Tibial artery (tissue), 4 donors: ENCODE measurements around the gene SLC35E2B.
"Not testable (repeated sequence)": the region's sequence is repeated elsewhere in the genome, so short reads cannot be mapped to it uniquely, and the experiment has no call there.

Experiments used
- DNase-seq, 2 donors: peaks; one replicate each; pipeline ENCODE4 v3.0.0-alpha.2; 2019
- H3K27ac ChIP-seq, 2 donors: fragments of 200-600 bp; sonication (generic) in 1 of 2; 1 replicate in 1 of 2; 2 replicates in 1 of 2; pipeline ENCODE4 v1.5.1; 2018 to 2019; ENCODE audit warnings: mild to moderate bottlenecking in 1 of 2
- H3K27me3 ChIP-seq, 2 donors: fragments of 200-600 bp; sonication (generic) in 1 of 2; one replicate each; pipeline versions ENCODE4 v1.5.1 to v1.6.0; 2016 to 2019
- H3K36me3 ChIP-seq, 3 donors: fragments of 200-600 bp; sonication (generic) in 2 of 3; one replicate each; pipeline ENCODE4 v1.5.1; 2016 to 2019; ENCODE audit warnings: mild to moderate bottlenecking in 2 of 3
- H3K4me1 ChIP-seq, 4 donors: fragments of 200-600 bp; sonication (generic) in 2 of 4; 1 replicate in 3 of 4; 2 replicates in 1 of 4; pipeline ENCODE4 v1.5.1; 2016 to 2019
- H3K4me3 ChIP-seq, 2 donors: fragments of 200-600 bp; sonication (generic) in 1 of 2; 1 replicate in 1 of 2; 2 replicates in 1 of 2; pipeline ENCODE4 v1.5.1; 2018 to 2019; ENCODE audit warnings: mild to moderate bottlenecking in 2 of 2
- H3K9me3 ChIP-seq, 3 donors: fragments of 200-600 bp; sonication (generic) in 1 of 3; one replicate each; pipeline ENCODE4 v1.5.1; 2016 to 2019
- intact Hi-C: fragments of 100-400 bp; cut with DNase I; formaldehyde crosslinking; loops from one replicate; pipeline ENCODE4 v1.15.0; 2023; ENCODE audit warnings: low total_unique reads
- TF ChIP-seq, protein P1 (sequence below), 2 experiments: fragments of 200-600 bp in 1 of 2; fragments of 450-650 bp in 1 of 2; IDR thresholded peaks; one replicate each; pipeline ENCODE4 v1.5.1; 2017 to 2019; ENCODE audit warnings: antibody characterized with exemption in 2 of 2, mild to moderate bottlenecking in 1 of 2, moderate library complexity in 1 of 2

The SLC35E2B gene

DNA sequence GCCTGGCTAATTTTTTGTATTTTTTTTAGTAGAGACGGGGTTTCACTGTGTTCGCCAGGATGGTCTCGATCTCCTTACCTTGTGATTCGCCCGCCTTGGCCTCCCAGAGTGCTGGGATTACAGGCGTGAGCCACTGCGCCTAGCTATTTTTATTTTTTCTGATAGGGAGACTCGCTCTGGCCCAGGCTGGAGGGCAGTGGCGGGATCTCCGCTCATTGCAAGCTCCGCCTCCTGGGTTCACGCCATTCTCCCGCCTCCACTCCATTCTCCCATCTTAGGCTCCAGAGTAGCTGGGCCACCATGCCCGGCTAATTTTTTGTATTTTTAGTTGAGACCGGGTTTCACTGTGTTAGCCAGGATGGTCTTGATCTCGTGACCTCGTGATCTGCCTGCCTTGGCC is 33.5 kb upstream of the SLC35E2B start:
- intact Hi-C loops, H3K4me1 ChIP-seq, H3K27ac ChIP-seq, H3K27me3 ChIP-seq, H3K9me3 ChIP-seq, DNase-seq, H3K4me3 ChIP-seq: not testable (repeated sequence)
- peaks cover 4 to 13% (median 11%) of the 10 kb centered on the region in 3 donors for H3K36me3 ChIP-seq

DNA sequence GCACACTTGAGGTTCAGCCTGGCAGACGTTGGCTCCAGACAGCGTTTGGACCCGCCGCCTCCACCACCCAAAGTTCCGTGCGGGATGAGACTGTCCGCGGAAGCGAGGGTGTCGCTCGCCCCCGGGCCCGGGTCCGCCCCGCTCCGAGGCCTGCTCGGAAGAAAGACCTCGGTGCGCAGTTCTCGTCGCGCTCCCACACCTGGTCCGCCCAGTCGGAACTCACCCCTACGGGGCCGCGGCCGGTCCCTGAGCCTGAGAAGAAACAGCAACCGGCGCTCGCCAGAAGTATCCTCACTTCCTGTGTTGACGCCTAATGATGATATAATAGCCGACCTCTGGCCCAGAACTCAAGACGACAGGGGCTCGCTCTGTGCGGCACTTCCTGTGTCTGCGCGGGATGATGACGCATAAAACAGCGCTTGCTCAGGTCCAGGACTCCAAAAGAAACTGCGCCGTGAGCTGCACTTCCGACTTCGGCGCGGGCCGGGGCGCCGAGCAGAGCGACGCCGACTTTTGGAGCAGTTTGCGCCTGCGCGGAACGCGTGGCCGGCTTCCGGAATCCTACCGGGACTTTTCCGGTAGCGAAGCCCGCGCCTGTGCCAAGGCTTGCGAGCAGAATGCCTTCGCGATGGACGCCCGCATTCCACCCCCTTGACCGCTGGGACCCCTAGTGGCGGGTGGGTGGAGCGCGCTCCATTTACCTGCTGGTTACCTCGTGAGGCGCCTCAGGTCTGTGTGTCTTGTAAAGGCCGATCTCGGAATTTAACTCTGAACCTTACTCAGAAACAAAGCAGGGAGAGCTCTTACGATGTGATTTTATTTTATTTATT is 31.7 kb upstream of the SLC35E2B start, which contains the start of gene CDK11A:
TSS of gene CDK11A (minus strand) at position 323 of the 830 bp plus-strand sequence. CDS start 1,539 bp downstream, outside the sequence.
- intact Hi-C loops, result loop anchor here (5.0 kb wide), 1 partner anchor 67 kb away; the partner anchor contains the start of gene CDK11B
- peak within 1 kb of the TSS; percentile 67 to 70 for H3K4me3 ChIP-seq
- not testable (repeated sequence) for H3K27me3 ChIP-seq, H3K9me3 ChIP-seq, H3K4me1 ChIP-seq
- DNase-seq, result peak; percentile 98 to 99
- H3K27ac ChIP-seq, result peak within 1 kb of the TSS; percentile 81 to 89
- H3K36me3 ChIP-seq, result peaks cover 7 to 22% (median 12%) of the 10 kb centered on the region in 3 donors
- TF ChIP-seq, protein P1, sequence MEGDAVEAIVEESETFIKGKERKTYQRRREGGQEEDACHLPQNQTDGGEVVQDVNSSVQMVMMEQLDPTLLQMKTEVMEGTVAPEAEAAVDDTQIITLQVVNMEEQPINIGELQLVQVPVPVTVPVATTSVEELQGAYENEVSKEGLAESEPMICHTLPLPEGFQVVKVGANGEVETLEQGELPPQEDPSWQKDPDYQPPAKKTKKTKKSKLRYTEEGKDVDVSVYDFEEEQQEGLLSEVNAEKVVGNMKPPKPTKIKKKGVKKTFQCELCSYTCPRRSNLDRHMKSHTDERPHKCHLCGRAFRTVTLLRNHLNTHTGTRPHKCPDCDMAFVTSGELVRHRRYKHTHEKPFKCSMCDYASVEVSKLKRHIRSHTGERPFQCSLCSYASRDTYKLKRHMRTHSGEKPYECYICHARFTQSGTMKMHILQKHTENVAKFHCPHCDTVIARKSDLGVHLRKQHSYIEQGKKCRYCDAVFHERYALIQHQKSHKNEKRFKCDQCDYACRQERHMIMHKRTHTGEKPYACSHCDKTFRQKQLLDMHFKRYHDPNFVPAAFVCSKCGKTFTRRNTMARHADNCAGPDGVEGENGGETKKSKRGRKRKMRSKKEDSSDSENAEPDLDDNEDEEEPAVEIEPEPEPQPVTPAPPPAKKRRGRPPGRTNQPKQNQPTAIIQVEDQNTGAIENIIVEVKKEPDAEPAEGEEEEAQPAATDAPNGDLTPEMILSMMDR (IDR thresholded peaks at IDR 0.05), result peak in 1 of 2 experiments; percentile 16

DNA sequence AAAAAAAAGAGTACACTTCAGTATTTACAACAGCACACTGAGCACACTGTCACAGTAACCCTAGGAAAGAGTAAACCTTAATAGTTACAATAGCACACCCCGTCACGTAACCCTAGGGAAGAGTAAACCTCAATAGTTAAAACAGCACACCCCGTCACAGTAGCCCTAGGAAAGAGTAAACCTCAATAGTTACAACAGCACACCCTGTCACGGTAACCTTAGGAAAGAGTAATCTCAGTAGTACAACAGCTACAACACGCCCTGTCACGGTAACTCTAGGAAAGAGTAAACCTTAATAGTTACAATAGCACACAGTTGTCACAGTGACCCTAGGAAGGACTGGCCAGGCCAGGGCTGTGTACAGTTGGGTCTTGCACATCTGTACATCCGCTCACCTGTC is 28.6 kb upstream of the SLC35E2B start:
- no peak overlapping the region for H3K4me3 ChIP-seq
- H3K36me3 ChIP-seq, result peaks cover 7 to 34% (median 18%) of the 10 kb centered on the region in 3 donors
- no peak for DNase-seq
- no peaks in the 10 kb centered on the region for H3K27me3 ChIP-seq
- intact Hi-C loops, result loop anchor here (5.0 kb wide), 1 partner anchor 64 kb away; the partner anchor contains the start of gene CDK11B
- TF ChIP-seq, protein P1 (IDR thresholded peaks at IDR 0.05), result no peak
- peaks cover 0 to 3% (median 0%) of the 10 kb centered on the region in 4 donors for H3K4me1 ChIP-seq
- no peak overlapping the region for H3K27ac ChIP-seq
- H3K9me3 ChIP-seq, result no peaks in the 10 kb centered on the region

DNA sequence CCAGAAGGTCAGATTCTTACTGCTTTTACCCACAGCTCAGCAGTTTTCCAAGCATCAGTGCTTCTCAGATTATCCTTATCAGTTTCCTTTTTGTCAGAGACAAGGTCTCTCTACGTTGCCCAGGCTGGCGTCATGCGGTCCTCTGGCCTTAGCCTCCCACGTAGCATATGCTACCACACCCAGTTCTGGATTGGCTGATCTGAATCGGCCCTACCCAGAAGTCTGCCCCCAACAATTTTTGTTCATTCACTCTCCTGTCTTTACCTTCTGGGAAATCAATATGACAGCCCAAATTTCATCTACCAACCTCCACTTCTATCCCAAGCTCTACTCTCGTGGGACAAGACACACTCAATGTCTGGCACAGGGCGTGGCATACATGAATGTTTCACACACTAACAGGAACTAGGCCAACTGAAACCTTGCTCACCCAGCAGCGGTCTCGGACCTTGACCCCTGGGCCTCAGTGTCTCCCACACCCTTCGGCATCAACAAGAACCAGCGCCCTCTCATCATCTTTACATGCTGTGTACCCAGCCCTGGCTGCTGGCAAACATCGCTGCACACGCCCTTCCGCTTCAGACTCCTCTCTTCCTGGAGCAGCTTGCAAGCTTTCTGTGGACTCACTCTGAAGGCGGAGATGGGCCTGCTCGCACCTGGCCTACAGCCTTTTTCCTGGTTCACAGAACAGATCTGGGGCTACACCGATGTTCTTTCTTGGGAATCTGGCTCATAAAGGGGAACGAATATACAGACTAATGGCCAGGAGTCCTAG is 22.7 kb upstream of the SLC35E2B start:
- H3K36me3 ChIP-seq, result peaks cover 9 to 26% (median 9%) of the 10 kb centered on the region in 3 donors
- H3K9me3 ChIP-seq, H3K4me3 ChIP-seq, H3K27me3 ChIP-seq, intact Hi-C loops, H3K27ac ChIP-seq, DNase-seq, H3K4me1 ChIP-seq: not testable (repeated sequence)

DNA sequence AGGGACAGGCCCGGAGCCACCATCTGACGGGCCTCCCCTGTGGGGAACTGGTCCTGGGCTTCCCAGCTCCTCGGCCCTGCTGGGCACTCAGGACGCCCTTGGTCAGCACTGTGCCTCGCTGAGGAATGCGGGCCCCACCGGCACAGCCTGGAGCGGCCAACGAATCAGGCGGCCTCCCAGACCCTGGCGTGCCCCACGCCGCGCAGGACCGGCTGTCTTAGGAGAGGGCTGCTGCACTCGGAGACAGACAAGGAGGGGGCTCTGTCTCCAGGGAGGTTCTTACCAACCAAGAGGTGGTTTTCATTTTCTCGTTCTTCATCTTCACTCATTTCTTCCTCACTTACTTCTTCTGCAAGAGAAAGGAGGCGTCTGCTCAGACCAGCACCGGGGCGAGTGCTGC is 15.3 kb upstream of the SLC35E2B start:
- H3K4me1 ChIP-seq, H3K27me3 ChIP-seq, H3K9me3 ChIP-seq, H3K27ac ChIP-seq, intact Hi-C loops, H3K4me3 ChIP-seq: not testable (repeated sequence)
- DNase-seq, result peak in 1 of 2 donors; percentile 34
- H3K36me3 ChIP-seq, result peaks cover 4 to 40% (median 22%) of the 10 kb centered on the region in 3 donors

DNA sequence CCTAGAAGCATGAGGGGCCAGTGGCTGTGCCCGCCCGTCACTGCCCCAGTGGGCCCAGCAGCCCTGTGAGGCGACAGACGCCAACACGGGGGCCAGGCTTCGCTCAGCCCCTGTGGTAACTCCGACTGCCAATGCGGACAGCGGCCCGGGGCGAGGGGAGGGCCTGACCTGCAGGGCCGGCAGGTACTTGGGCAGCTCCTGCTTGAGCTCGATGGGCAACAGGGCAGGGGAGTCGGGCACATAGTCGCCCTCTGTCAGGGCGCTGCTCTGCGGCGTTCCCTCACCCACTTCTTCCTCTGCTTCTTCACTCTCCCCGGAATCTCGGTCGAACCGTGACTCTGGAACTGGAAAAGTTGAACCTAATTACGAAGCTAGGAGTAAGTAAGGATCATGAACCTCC is 14.6 kb upstream of the SLC35E2B start:
- H3K27me3 ChIP-seq, H3K9me3 ChIP-seq, H3K4me1 ChIP-seq, H3K27ac ChIP-seq, H3K4me3 ChIP-seq, intact Hi-C loops: not testable (repeated sequence)
- H3K36me3 ChIP-seq, result peaks cover 4 to 40% (median 22%) of the 10 kb centered on the region in 3 donors
- peak in 1 of 2 donors; percentile 31 for DNase-seq

DNA sequence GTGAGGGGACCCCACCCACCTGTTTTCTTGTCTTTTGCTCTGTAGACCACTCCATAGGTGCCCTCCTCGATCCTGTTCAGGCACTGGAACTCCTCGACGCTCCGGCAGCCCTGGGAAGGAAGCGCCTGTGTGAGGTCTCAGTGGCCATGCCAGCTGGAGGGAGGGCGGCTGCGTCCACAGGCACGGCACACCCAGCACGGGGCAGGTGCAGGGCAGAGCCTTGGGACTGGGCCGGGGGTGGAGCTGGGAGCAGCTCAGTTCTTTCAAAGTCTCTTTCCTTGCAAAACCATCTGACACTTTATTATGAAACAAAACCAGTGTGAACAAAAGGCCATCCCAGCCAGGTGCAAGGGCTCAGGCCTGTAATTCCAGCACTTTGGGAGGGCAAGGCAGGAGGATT is 13.0 kb upstream of the SLC35E2B start:
- H3K27me3 ChIP-seq, H3K4me1 ChIP-seq, H3K9me3 ChIP-seq, intact Hi-C loops, H3K4me3 ChIP-seq, DNase-seq, H3K27ac ChIP-seq: not testable (repeated sequence)
- peaks cover 4 to 40% (median 22%) of the 10 kb centered on the region in 3 donors for H3K36me3 ChIP-seq

DNA sequence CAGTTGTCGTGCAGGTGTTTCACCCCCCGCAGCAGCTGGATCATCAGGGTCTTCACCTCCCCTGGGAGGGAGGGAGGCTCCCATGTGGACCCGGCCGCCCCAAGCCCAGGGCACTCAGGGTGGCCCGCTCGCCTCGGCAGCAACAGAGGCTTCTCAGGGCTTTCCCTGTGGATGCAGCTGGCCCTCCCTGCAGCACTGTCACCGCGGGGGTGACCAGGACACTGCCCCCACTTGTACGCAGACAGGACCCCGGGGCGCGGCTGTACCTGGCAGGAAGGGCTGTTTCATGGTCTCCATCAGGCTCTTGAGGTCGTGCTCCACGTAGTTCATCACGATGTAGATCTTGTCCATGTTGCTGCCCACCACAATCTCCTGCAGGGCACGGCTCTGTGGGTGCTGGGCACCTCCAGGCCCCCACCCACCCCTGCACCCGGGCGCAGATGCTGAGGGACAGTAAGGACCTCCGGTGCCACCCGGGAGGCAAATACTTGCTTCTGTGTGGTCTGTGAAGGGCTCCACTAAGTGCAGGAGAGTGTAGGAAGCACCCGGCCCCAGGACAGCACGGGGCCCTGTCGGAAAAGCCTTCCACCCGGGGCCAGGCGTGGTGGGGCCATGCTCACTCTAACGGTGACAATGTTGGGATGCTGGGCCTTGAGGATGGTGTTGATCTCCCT is 11.8 kb upstream of the SLC35E2B start:
- H3K27ac ChIP-seq, intact Hi-C loops, H3K4me3 ChIP-seq, H3K27me3 ChIP-seq, H3K9me3 ChIP-seq, H3K4me1 ChIP-seq: not testable (repeated sequence)
- DNase-seq, result peak in 1 of 2 donors; percentile 51
- peaks cover 4 to 40% (median 22%) of the 10 kb centered on the region in 3 donors for H3K36me3 ChIP-seq
